ENCODE measurements around the gene DPH3. TPM values are rescaled to one million over a fixed set of nuclear protein-coding genes. Genes with fewer than 3 reads are reported as not detected.

The DPH3 gene
- total RNA-seq, 4 donors from 2014 or later = 18.2 to 24.2 (median 19.3) TPM

DNA sequence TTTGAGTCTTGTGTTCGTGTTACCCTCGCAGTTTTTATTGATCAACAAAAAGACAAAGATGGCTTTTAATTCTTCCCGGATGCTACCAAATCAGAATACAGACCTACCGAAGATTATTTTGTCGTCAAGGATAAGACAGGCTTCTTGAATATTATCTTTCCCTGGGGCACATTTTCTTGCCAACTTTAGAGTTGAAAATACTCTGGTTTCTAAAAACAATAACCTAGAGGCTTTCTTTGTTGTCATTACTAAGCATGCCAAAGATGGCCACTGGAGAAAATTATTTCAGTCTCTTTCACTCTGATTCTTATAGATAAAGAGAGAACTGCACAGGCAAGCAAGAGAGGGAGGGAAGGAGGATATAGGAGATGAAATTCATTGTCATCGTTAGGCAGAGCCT, 34.1 kb upstream of the DPH3 start:
- Histone ChIP-seq H3K27me3 (no peaks in the 10 kb centered on the region), H3K4me3 (no peak overlapping the region), H3K36me3 (no peaks in the 10 kb centered on the region), H3K27ac (peak overlapping the region in 1 of 2 donors; percentile 35), H3K4me1 (peaks cover 0 to 7% of the 10 kb centered on the region in 2 donors), H3K9me3 (no peaks in the 10 kb centered on the region)
- TF ChIP-seq POLR2A (IDR thresholded peaks at IDR 0.05) = no peak
- TF ChIP-seq, protein P1, sequence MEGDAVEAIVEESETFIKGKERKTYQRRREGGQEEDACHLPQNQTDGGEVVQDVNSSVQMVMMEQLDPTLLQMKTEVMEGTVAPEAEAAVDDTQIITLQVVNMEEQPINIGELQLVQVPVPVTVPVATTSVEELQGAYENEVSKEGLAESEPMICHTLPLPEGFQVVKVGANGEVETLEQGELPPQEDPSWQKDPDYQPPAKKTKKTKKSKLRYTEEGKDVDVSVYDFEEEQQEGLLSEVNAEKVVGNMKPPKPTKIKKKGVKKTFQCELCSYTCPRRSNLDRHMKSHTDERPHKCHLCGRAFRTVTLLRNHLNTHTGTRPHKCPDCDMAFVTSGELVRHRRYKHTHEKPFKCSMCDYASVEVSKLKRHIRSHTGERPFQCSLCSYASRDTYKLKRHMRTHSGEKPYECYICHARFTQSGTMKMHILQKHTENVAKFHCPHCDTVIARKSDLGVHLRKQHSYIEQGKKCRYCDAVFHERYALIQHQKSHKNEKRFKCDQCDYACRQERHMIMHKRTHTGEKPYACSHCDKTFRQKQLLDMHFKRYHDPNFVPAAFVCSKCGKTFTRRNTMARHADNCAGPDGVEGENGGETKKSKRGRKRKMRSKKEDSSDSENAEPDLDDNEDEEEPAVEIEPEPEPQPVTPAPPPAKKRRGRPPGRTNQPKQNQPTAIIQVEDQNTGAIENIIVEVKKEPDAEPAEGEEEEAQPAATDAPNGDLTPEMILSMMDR (IDR thresholded peaks at IDR 0.05) = no peak
- intact Hi-C loops (cut with DNase I; ENCODE audit: low total_unique reads) = loop anchor here (10.0 kb wide), 2 partner anchors 216 to 246 kb away; partner anchors contain the start of gene RFTN1
- DNase-seq = no peak

GRCh38 chr3:16297997-16298885, 33.5 kb upstream of the DPH3 start:
- Histone ChIP-seq H3K36me3 (no peaks in the 10 kb centered on the region), H3K27ac (peak overlapping the region in 1 of 2 donors; percentile 35), H3K4me3 (no peak overlapping the region), H3K27me3 (no peaks in the 10 kb centered on the region), H3K9me3 (no peaks in the 10 kb centered on the region), H3K4me1 (peaks cover 0 to 5% of the 10 kb centered on the region in 2 donors)
- no peak for TF ChIP-seq POLR2A (IDR thresholded peaks at IDR 0.05)
- TF ChIP-seq, protein P1 (IDR thresholded peaks at IDR 0.05) = no peak
- intact Hi-C loops (cut with DNase I; ENCODE audit: low total_unique reads) = loop anchor here (10.0 kb wide), 2 partner anchors 217 to 247 kb away; partner anchors contain the start of gene RFTN1
- DNase-seq = no peak

GRCh38 chr3:16295298-16295890, 30.7 kb upstream of the DPH3 start:
- H3K36me3 ChIP-seq = no peaks in the 10 kb centered on the region
- no peak overlapping the region for H3K27ac ChIP-seq
- intact Hi-C loops (cut with DNase I; ENCODE audit: low total_unique reads) = loop anchor here (10.0 kb wide), 2 partner anchors 219 to 249 kb away; partner anchors contain the start of gene RFTN1
- no peak for DNase-seq
- no peak for TF ChIP-seq POLR2A (IDR thresholded peaks at IDR 0.05)
- H3K27me3 ChIP-seq = no peaks in the 10 kb centered on the region
- H3K4me1 ChIP-seq = no peaks in the 10 kb centered on the region
- no peak overlapping the region for H3K4me3 ChIP-seq
- no peaks in the 10 kb centered on the region for H3K9me3 ChIP-seq

DNA sequence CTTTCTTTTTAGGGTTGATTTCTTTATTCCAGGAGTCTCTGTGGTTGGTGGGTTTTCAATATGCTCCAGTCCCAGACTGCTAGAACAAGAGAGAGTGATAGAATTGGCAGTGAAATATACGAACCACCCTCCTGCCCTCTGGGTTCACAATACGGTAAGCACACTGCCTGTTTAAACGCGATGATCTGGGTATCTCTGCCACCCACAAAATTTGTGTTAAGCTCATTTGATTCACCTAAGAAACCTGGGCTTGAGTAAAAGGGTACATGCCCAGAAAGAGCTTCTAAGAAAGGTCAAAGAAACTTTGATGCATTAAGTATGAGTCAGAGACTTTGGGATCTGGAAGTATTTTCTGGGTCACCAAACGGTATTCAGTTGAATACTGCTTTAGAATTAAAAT, 30.1 kb upstream of the DPH3 start:
- Histone ChIP-seq H3K27me3 (no peaks in the 10 kb centered on the region), H3K27ac (no peak overlapping the region), H3K4me1 (no peaks in the 10 kb centered on the region), H3K36me3 (no peaks in the 10 kb centered on the region), H3K4me3 (no peak overlapping the region), H3K9me3 (no peaks in the 10 kb centered on the region)
- TF ChIP-seq POLR2A (IDR thresholded peaks at IDR 0.05) = no peak
- TF ChIP-seq, protein P1 (IDR thresholded peaks at IDR 0.05) = no peak
- no peak for DNase-seq
- intact Hi-C loops (cut with DNase I; ENCODE audit: low total_unique reads) = loop anchor here (10.0 kb wide), 2 partner anchors 220 to 250 kb away; partner anchors contain the start of gene RFTN1

- no peaks in the 10 kb centered on the region for H3K9me3 ChIP-seq
- H3K27me3 ChIP-seq = no peaks in the 10 kb centered on the region
- TF ChIP-seq POLR2A (IDR thresholded peaks at IDR 0.05) = no peak
- TF ChIP-seq, protein P1 (IDR thresholded peaks at IDR 0.05) = no peak
- no peaks in the 10 kb centered on the region for H3K36me3 ChIP-seq
- intact Hi-C loops (cut with DNase I; ENCODE audit: low total_unique reads) = loop anchor here (10.0 kb wide), 2 partner anchors 224 to 254 kb away; partner anchors contain the start of gene RFTN1
- no peak for DNase-seq
- no peak overlapping the region for H3K4me3 ChIP-seq
- H3K27ac ChIP-seq = peak overlapping the region in 1 of 2 donors; percentile 13
- no peaks in the 10 kb centered on the region for H3K4me1 ChIP-seq
These were observed 26.1 kb upstream of the DPH3 start for GRCh38 chr3:16290827-16291196.
